M059J (cell line): ENCODE results near the gene BICRA. TPM values are rescaled to one million over a fixed set of nuclear protein-coding genes. Genes with fewer than 3 reads are reported as not detected.
A peak's percentile ranks its signal among the peaks of the same experiment; 100 is the strongest.
"Not testable (repeated sequence)": the region's sequence is repeated elsewhere in the genome, so short reads cannot be mapped to it uniquely, and the experiment has no call there.

Source experiments
- DNase-seq: peaks from one replicate; pipeline ENCODE4 v3.0.0-alpha.2; 2012; ENCODE audit warnings: low read depth
- total RNA-seq: library from RNA; depleted of rRNA; stranded (reverse); fragments of >200 nt; shearing (Covaris generic); gene quantifications from 2 replicates; pipeline ENCODE4 v1.2.3, GENCODE V29; 2014

The BICRA gene
- total RNA-seq, 1 experiment from 2014 or later: 5.3 TPM

DNA sequence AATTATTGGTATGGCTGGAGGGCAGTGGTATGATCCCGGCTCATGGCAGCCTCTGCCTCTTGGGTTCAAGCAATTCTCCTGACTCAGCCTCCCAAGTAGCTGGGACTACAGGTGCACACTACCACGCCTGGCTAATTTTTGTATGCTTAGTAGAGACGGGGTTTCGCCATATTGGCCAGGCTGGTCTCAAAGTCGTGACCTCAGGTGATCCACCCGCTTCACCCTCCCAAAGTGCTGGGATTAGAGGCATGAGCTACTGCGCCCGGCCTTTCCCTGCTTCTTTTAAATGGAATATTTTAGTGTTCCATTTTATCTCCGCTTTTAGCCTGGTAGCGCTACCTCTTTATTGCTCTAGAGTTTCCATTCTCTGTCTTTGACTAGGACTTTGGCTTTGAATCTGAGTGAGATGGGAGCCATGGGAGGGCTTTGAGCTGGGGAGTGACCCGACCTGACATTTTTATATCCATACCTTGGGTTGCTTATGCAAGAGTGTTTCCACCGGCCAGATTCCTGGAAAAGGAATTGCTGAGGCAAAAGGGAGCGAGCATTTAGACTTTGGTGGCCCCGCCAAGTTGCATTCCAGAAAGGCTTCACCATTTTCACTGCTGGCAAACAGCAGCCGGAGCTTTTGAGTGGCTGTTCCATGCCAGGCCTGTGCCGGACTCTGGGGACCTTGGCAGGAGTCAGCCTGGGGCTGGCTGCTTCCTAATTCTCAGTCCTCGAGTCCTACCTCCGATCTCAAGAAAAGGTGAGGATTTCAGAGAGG is 22.9 kb downstream of the BICRA start:
- DNase-seq: no peak

DNA sequence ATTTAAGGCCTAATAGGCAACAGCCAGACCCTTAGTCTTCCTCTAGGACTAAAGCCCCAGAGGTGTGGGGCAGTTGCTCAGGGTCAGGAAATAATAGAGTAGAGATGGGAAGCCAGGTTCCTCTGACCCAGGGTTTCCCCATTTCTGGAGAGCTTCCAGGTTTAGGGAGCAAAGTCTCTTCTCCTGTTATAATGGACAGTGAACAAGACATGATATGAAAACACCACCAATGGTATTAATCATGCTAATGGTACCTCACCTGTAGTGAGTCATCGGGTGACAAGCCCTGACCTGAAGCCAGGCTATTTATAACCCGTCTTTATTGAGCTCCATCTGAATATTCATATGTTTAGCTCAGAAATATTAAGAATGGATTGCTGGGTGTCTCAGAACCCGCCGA is 24.6 kb downstream of the BICRA start:
- DNase-seq: no peak

DNA sequence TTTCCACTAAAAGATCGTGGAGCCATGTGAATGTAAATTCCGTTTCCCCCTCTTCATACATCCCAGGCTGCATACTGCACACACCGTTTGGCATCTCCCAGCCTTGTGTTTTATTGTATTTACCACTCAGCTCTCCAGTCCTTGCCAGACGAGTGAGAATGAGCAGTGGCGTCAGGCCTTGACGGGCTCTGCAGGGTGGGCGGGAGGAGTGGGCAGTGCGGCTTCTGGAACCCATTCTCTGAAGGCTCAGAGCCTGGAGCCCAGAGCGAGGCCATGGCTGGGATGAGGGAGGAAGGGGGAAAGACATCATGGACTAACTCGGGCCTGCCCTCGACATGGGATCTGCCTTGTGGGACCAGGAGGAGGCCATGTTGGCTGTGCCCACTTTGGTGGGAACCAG is 25.1 kb downstream of the BICRA start:
- DNase-seq: no peak

DNA sequence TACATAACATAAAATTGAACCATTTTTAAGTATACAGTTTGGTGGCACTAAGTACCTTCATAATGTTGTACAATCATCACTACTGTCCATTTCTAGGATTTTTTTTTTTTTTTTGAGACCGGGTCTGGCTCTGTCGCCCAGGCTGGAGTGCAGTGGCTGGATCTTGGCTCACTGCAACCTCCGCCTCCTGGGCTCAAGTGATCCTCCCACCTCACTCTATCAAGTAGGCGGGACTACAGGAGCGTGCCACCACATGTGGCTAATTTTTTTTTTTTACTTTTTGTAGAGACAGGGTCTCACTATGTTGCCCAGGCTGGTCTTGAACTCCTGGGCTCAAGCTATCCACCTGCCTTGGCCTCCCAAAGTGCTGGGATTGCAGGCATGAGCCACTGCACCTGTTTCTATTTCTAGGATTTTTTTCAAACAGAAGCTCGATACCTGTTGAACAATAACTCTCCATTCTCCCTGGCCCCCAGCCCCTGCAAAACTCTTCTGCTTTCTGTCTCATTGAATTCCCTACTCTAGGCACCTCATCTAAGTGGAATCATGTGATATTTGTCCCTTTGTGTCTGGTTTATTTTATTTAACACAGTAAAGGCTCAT is 26.3 kb downstream of the BICRA start:
- DNase-seq: not testable (repeated sequence)

- no peak for DNase-seq
These were observed 28.6 kb downstream of the BICRA start for GRCh38 chr19:47637550-47637949.

- DNase-seq: no peak
These were observed 33.1 kb downstream of the BICRA start for GRCh38 chr19:47641891-47642485.

DNA sequence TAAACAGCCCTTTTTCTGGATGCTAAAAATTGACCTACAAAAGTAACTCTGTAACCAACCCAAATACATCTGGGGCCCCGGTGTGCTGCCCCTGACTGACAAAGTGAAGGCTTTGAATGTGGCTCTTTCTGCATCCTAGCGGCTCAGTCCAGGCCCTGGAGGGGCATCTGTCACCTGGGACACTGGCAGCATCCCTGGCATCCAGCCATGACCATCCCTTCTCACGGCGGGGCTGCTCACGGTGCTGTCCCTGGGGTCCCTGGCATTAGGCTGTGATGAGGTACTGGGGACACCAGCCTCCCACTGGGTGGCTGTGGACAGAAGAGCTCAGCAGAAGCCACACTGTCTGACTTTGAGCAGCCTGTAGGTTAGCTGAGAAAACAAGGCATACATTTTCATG is 34.3 kb downstream of the BICRA start:
- DNase-seq: no peak

GRCh38 chr19:47644199-47644598 is 35.3 kb downstream of the BICRA start:
- no peak for DNase-seq

GRCh38 chr19:47644743-47645482 is 36.0 kb downstream of the BICRA start:
- peak; percentile 14 for DNase-seq

DNA sequence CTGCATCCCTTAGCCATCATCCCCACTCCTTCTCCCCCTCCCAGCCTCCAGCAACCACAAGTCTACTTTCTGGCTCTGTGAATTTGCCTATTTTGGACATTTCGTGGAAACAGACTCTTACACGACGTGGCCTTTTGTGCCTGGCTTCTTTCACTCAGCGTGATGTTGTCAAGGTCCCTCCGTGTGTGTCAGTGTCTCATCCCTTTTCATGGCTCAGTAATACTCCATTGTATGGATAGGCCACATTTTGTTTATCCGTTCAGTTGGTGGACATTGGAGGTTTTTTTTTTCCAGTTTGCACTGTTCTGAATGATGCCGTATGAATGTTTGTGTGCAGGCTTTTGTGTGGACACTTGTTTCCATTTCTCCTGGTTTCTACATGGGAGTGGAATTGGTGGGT is 38.0 kb downstream of the BICRA start:
- DNase-seq: no peak

GRCh38 chr19:47649588-47649987 is 40.7 kb downstream of the BICRA start:
- no peak for DNase-seq

DNA sequence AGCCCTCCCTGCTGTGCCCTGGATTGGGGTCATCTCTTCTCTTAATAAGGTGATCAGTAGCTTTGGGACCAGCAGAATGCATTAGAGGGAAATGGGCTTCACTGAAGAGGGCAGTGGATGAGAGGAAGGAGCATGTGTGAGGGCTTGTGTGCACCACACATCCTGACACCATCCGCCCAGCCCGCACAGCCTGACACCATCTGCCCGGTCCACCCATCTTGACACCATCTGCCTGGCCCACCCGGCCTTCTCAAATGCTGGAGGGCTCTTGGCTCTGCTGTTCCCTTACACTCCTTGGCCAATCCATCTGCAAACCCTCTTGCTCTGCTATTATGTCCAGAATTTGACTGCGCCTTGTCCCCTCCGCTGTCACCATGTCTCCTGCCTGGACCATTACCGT is 41.8 kb downstream of the BICRA start:
- DNase-seq: no peak

- no peak for DNase-seq
These were observed 42.2 kb downstream of the BICRA start for GRCh38 chr19:47651132-47651531.

GRCh38 chr19:47651691-47652090 is 42.8 kb downstream of the BICRA start:
- no peak for DNase-seq

DNA sequence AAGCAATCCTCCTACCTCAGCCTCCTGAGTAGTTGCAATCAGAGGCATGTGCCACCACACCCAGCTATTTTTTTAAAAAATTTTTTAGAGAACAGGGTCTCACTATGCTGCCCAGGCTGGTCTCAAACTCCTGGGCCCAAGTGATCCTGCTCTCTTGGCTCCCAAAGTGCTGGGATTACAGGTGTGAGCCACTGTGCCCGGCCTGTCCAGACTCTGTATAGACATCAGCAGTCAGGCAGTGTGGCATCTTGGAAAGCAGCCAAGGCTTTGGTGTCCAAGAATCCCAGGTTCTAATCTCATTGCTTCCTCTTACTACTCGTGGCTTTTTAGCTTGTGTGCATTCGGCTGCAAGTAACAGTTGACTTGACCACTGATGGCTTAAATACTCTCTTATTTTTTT is 43.4 kb downstream of the BICRA start:
- peak; percentile 20 for DNase-seq

DNA sequence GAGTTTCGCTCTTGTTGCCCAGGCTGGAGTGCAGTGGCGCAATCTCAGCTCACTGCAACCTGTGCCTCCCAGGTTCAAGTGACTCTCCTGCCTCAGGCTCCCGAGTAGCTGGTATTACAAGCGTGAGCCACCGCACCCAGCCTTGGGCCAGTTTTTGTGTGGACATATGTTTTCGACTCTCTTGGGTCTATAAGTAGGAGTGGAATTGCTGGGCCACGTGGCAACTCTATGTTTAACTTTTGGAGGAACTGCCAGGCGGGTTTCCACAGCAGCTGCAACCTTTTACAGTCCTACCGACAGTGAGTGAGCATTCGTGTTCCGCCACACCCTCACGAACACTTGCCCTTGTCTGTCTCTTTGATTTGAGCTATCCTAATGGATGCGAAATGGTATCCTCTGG is 44.9 kb downstream of the BICRA start:
- DNase-seq: no peak

GRCh38 chr19:47657719-47658118 is 48.8 kb downstream of the BICRA start:
- no peak for DNase-seq

DNA sequence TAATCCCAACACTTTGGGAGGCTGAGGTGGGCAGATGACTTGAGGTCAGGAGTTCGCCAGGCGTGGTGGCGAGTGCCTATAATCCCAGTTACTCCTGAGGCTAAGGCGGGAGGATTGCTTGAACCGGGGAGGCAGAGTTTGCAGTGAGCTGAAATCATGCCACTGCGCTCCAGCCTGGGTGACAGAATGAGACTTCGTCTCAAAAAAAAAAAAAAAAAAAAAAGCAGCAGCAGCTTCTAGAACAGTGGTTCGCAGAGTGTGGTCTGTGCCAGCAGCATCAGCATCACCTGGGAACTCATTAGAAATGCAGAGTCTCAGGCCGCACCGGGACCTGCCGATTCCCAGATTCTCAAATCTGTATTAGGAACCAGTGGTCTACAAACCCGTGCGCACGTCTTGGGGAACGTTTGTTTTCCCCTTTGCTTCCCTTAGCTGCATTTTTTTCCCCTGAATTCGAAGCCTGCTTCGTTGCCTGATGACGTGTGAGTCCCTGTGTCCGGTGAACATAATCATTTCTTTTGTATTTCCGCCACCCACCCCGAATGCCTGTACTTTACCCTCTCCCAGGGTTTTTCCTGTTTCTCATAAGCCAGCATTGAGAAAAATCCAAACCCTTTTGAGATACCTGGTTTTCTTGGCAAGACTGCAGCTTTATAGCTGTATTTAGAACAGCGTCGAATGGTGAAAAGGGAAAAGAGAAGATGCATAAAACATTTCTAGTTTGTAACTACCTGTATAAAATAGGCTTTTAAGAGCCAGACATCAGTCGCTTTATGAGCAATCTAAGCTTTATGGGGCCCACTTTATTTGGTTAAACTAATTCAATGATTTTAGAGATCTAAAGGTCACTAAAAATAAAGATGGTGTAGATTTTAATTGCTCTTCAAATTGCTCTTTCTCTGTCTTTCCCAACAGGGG is 49.8 kb downstream of the BICRA start:
- DNase-seq: no peak

- DNase-seq: peak; percentile 41
These were observed 51.5 kb downstream of the BICRA start for GRCh38 chr19:47660435-47660832.

DNA sequence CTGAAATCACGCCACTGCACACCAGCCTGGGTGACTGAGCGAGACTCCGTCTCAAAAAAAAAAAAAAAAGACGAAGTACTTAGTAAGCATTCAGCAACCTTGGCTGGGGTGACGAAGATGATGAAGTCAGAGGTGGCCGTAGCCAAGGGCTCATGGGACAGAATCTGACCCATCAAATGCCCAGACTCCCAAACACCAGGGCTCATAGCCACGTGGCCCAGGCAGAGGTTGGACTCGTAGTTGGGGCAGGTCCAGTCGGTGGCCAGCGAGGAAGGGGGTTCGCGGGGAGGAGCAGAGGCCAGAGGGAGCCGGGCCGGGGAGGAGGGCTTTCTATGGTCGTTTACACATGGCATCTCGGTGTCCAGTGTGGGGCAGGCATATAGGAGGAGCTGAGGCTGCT is 52.2 kb downstream of the BICRA start:
- DNase-seq: no peak

- peak; percentile 11 for DNase-seq
These were observed 52.7 kb downstream of the BICRA start for GRCh38 chr19:47661611-47662010.
